ENCODE data around the gene DOCK1.

DOCK1 gene

DNA sequence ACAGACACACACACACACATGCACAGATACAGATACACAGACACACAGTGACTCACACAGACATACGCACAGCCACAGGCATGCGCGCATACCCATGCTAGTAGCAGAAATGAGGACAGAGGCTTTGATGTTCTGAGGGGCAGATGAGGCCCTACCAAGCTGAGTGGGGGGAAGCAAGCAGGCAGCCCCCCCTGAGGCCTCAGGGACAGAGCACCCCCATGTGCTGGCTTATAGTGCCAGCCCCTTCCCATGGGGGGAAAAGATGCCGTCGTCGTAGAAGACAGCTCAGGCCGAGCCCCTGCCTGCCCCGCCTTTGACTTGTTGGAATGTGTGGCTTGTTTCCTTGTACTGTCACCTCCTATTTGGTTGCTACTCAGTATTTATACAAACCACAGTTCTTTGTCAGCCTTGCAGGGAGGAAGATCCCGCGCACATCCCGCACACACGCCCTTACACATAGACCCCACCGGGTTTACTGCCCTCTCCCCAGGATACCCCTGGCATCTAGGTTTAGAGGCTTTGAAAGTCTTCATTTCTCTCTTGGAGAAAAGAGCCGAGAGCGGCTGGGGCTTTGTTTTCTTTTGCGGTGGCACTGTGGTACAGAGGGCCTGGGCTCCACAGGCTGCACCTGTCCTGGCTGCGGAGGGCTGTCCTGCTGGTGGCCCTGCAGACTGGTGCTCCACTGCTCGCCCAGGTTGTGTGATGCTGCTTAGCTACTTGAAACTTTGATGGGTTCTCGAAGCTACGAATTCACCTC is 112.5 kb downstream of the DOCK1 start:
- H3K36me3 ChIP-seq (ENCODE audit: control insufficient read depth, insufficient read depth, low read length), result no peaks in the 10 kb centered on the region
- no peak overlapping the region for H3K9ac ChIP-seq (ENCODE audit: low read length)
- no peaks in the 10 kb centered on the region for H3K27me3 ChIP-seq (ENCODE audit: control insufficient read depth, insufficient read depth, low read length)

DNA sequence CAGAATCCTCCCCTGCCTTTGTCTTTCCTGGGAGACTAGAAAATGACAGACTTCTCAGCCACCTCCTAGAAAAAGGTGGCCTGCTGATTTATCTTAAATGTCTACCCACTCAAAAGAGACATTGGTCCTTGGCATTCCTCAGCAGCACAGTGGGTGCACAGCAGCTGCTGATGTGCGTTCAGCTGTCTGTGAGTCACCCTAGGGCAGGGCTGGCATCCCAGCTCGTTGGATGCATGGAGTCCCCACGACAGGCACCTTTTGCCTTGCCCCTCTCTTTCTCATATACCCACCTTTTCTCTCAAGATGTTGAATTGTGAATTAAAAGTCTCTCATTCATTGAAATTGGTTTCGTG is 113.0 kb downstream of the DOCK1 start:
- peaks cover 9% of the 10 kb centered on the region for H3K4me1 ChIP-seq (ENCODE audit: control insufficient read depth, insufficient read depth, low read length)
- no peaks in the 10 kb centered on the region for H3K9me3 ChIP-seq (ENCODE audit: control insufficient read depth, low read length)
- H3K4me3 ChIP-seq (ENCODE audit: low read length), result no peak overlapping the region
- no peak overlapping the region for H3K9ac ChIP-seq (ENCODE audit: low read length)
- H3K36me3 ChIP-seq (ENCODE audit: control insufficient read depth, insufficient read depth, low read length), result no peaks in the 10 kb centered on the region
- no peaks in the 10 kb centered on the region for H3K27me3 ChIP-seq (ENCODE audit: control insufficient read depth, insufficient read depth, low read length)

More for the DNA sequence above, 112.5 kb downstream of the DOCK1 start:
- H3K4me1 ChIP-seq (ENCODE audit: control insufficient read depth, insufficient read depth, low read length), result peaks cover 15% of the 10 kb centered on the region
- H3K9me3 ChIP-seq (ENCODE audit: control insufficient read depth, low read length), result no peaks in the 10 kb centered on the region
- H3K4me3 ChIP-seq (ENCODE audit: low read length), result no peak overlapping the region

- H3K9me3 ChIP-seq (ENCODE audit: control insufficient read depth, low read length), result no peaks in the 10 kb centered on the region
- no peak overlapping the region for H3K4me3 ChIP-seq (ENCODE audit: low read length)
- H3K4me1 ChIP-seq (ENCODE audit: control insufficient read depth, insufficient read depth, low read length), result peaks cover 4% of the 10 kb centered on the region
- no peaks in the 10 kb centered on the region for H3K36me3 ChIP-seq (ENCODE audit: control insufficient read depth, insufficient read depth, low read length)
- no peak overlapping the region for H3K9ac ChIP-seq (ENCODE audit: low read length)
- no peaks in the 10 kb centered on the region for H3K27me3 ChIP-seq (ENCODE audit: control insufficient read depth, insufficient read depth, low read length)
These were observed 113.5 kb downstream of the DOCK1 start for GRCh38 chr10:127018766-127019165.

- no peaks in the 10 kb centered on the region for H3K4me1 ChIP-seq (ENCODE audit: control insufficient read depth, insufficient read depth, low read length)
- no peak overlapping the region for H3K9ac ChIP-seq (ENCODE audit: low read length)
- H3K9me3 ChIP-seq (ENCODE audit: control insufficient read depth, low read length), result no peaks in the 10 kb centered on the region
- no peaks in the 10 kb centered on the region for H3K27me3 ChIP-seq (ENCODE audit: control insufficient read depth, insufficient read depth, low read length)
- no peaks in the 10 kb centered on the region for H3K36me3 ChIP-seq (ENCODE audit: control insufficient read depth, insufficient read depth, low read length)
- H3K4me3 ChIP-seq (ENCODE audit: low read length), result no peak overlapping the region
These were observed 115.0 kb downstream of the DOCK1 start for GRCh38 chr10:127020260-127020659.

DNA sequence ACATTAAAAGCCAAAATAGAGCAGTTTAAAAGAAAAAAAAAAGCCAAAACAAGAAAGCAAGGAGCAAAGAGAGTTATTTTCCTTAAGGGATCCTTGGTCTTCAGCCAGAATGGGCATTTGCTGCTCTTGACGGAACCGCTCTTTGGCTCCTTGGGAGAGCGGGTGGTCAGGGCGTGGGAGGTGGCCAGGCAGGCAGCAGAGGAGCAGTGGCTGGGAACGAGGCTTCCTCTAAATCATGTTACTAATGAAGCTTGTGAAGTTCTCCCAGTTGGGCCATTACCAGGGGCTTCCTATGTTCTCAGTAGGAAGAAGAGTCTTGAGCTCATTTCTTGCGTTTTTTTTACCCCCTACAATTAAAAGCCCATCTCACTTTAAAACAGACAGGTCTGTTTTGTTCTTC is 116.6 kb downstream of the DOCK1 start:
- Histone ChIP-seq H3K9me3 (ENCODE audit: control insufficient read depth, low read length) (no peaks in the 10 kb centered on the region), H3K36me3 (ENCODE audit: control insufficient read depth, insufficient read depth, low read length) (peaks cover 5% of the 10 kb centered on the region), H3K4me1 (ENCODE audit: control insufficient read depth, insufficient read depth, low read length) (no peaks in the 10 kb centered on the region), H3K4me3 (ENCODE audit: low read length) (no peak overlapping the region), H3K9ac (ENCODE audit: low read length) (no peak overlapping the region), H3K27me3 (ENCODE audit: control insufficient read depth, insufficient read depth, low read length) (no peaks in the 10 kb centered on the region)

GRCh38 chr10:127024685-127025435 is 119.6 kb downstream of the DOCK1 start:
- Histone ChIP-seq H3K9ac (ENCODE audit: low read length) (no peak overlapping the region), H3K4me1 (ENCODE audit: control insufficient read depth, insufficient read depth, low read length) (no peaks in the 10 kb centered on the region), H3K36me3 (ENCODE audit: control insufficient read depth, insufficient read depth, low read length) (peaks cover 5% of the 10 kb centered on the region), H3K4me3 (ENCODE audit: low read length) (no peak overlapping the region), H3K9me3 (ENCODE audit: control insufficient read depth, low read length) (no peaks in the 10 kb centered on the region), H3K27me3 (ENCODE audit: control insufficient read depth, insufficient read depth, low read length) (no peaks in the 10 kb centered on the region)

DNA sequence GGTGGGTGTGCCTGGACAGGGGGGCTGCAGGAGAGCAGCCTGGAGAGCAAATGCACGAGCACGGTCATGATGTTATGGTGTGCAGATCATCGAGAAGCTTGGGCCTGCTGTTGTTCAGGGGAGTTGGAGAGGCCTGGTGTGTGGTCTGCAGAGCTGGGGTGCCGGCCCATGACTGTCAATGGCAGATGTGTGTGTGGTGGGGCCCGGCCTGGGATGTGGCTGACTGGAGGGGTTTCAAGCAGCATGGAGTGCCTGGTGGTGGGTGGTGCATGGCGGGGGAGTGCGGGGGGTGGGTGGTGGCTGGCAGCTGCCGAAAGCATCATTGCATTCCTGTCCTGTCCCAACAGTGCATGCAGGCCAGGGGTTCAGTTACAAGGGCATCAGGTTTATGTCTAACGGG is 122.6 kb downstream of the DOCK1 start:
- Histone ChIP-seq H3K9ac (ENCODE audit: low read length) (no peak overlapping the region), H3K27me3 (ENCODE audit: control insufficient read depth, insufficient read depth, low read length) (no peaks in the 10 kb centered on the region), H3K36me3 (ENCODE audit: control insufficient read depth, insufficient read depth, low read length) (peaks cover 5% of the 10 kb centered on the region), H3K9me3 (ENCODE audit: control insufficient read depth, low read length) (no peaks in the 10 kb centered on the region), H3K4me1 (ENCODE audit: control insufficient read depth, insufficient read depth, low read length) (no peaks in the 10 kb centered on the region), H3K4me3 (ENCODE audit: low read length) (no peak overlapping the region)

DNA sequence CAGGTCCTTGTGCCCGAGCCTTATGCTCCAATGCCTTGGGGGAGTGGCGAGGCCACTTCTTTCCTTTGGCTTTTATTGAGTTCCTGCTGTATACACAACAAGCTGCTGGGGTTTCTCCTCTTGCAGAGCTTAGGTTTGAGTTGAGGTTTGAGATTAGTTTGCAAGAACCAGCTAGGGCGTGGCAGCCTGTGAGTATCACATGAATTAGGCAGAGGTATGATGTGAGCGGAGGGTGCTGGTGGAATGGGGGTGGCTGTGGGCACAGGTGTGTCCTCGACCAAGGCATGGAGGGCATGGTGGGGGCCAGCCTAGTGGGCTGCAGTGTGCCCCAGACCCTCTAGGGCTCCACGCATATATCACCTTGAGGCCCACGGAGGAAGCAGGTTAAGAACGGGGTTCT is 123.3 kb downstream of the DOCK1 start:
- Histone ChIP-seq H3K4me1 (ENCODE audit: control insufficient read depth, insufficient read depth, low read length) (no peaks in the 10 kb centered on the region), H3K36me3 (ENCODE audit: control insufficient read depth, insufficient read depth, low read length) (peaks cover 5% of the 10 kb centered on the region), H3K4me3 (ENCODE audit: low read length) (no peak overlapping the region), H3K9ac (ENCODE audit: low read length) (no peak overlapping the region), H3K9me3 (ENCODE audit: control insufficient read depth, low read length) (no peaks in the 10 kb centered on the region), H3K27me3 (ENCODE audit: control insufficient read depth, insufficient read depth, low read length) (no peaks in the 10 kb centered on the region)

DNA sequence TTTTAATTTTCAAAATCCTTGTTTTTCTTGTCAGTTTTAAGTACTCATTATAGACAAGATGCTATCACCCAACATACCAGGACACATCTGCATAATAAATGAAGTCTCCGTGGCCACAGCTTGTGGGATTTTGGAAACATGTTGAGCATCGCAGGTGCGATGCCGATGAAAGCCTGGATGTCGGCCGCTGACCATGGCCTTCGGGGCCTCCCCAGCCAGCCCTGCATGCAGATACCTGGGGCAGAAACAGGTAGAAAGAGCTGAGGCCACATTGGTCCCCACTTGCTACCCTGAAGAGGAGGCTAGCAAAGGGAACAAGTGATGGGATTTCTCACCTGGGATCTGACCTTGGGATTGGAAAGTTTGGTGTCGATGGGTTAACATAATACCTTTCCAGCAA is 123.8 kb downstream of the DOCK1 start:
- Histone ChIP-seq H3K4me3 (ENCODE audit: low read length) (no peak overlapping the region), H3K27me3 (ENCODE audit: control insufficient read depth, insufficient read depth, low read length) (no peaks in the 10 kb centered on the region), H3K9me3 (ENCODE audit: control insufficient read depth, low read length) (no peaks in the 10 kb centered on the region), H3K9ac (ENCODE audit: low read length) (no peak overlapping the region), H3K4me1 (ENCODE audit: control insufficient read depth, insufficient read depth, low read length) (no peaks in the 10 kb centered on the region), H3K36me3 (ENCODE audit: control insufficient read depth, insufficient read depth, low read length) (peaks cover 5% of the 10 kb centered on the region)

GRCh38 chr10:127033216-127034033 is 128.2 kb downstream of the DOCK1 start:
- H3K9ac ChIP-seq (ENCODE audit: low read length), result no peak overlapping the region
- H3K27me3 ChIP-seq (ENCODE audit: control insufficient read depth, insufficient read depth, low read length), result no peaks in the 10 kb centered on the region
- no peaks in the 10 kb centered on the region for H3K36me3 ChIP-seq (ENCODE audit: control insufficient read depth, insufficient read depth, low read length)
- no peaks in the 10 kb centered on the region for H3K4me1 ChIP-seq (ENCODE audit: control insufficient read depth, insufficient read depth, low read length)
- no peaks in the 10 kb centered on the region for H3K9me3 ChIP-seq (ENCODE audit: control insufficient read depth, low read length)
- no peak overlapping the region for H3K4me3 ChIP-seq (ENCODE audit: low read length)

DNA sequence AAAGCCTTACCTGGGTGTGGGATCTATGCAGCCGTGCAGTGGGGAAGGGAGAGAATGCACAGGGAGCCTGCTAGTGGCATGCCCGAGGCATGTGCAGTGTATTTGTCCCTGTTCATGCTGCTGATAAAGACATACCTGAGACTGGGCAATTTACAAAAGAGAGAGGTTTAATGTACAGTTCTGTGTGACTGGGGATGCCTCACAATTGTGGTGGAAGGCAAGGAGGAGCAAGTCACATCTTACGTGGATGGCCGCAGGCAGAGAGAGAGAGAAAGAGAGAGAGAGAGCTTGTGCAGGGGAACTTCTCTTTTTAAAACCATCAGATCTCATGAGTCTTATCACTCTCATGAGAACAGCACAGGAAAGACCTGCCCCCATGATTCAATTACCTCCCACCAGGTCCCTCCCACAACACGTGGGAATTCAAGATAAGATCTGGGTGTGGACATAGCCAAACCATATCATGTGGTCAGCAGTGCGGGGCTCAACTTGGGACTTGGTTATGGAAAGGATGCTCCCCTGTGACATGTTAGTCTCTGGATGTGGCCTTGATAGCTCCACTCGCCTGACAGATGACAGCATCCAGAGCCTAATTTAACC is 128.9 kb downstream of the DOCK1 start:
- Histone ChIP-seq H3K27me3 (ENCODE audit: control insufficient read depth, insufficient read depth, low read length) (no peaks in the 10 kb centered on the region), H3K9ac (ENCODE audit: low read length) (no peak overlapping the region), H3K36me3 (ENCODE audit: control insufficient read depth, insufficient read depth, low read length) (no peaks in the 10 kb centered on the region), H3K4me3 (ENCODE audit: low read length) (no peak overlapping the region), H3K9me3 (ENCODE audit: control insufficient read depth, low read length) (no peaks in the 10 kb centered on the region), H3K4me1 (ENCODE audit: control insufficient read depth, insufficient read depth, low read length) (no peaks in the 10 kb centered on the region)

DNA sequence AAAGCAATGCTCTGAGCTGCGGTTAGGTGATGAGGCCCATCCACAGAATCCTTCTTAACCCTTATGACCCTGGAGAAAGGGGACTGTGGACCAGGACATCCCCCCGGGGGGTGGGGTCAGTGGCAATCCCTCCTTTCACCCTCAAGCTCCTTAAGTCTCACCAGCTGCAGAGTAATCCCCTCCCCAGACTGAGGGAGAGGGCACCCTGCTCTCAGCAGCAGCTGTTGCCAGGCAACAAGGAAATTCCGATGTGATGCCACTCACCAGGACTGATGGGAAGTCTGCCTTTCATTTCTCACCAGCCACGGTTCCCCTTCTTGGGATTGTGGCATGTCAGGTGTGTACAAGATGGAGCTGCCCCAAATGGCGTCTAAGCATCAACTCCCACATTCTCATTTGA is 129.6 kb downstream of the DOCK1 start:
- Histone ChIP-seq H3K9me3 (ENCODE audit: control insufficient read depth, low read length) (no peaks in the 10 kb centered on the region), H3K4me1 (ENCODE audit: control insufficient read depth, insufficient read depth, low read length) (no peaks in the 10 kb centered on the region), H3K36me3 (ENCODE audit: control insufficient read depth, insufficient read depth, low read length) (no peaks in the 10 kb centered on the region), H3K27me3 (ENCODE audit: control insufficient read depth, insufficient read depth, low read length) (no peaks in the 10 kb centered on the region), H3K4me3 (ENCODE audit: low read length) (no peak overlapping the region), H3K9ac (ENCODE audit: low read length) (no peak overlapping the region)
